ENCODE measurements around the gene MRPS9. TPM values are rescaled to one million over a fixed set of nuclear protein-coding genes. Genes with fewer than 3 reads are reported as not detected.

MRPS9 gene
- total and polyA plus RNA-seq, 9 of the 15 experiments (the other 6 are each of a cell fraction or from before 2014, with no cell fraction given): 46.2 to 143 (median 65.6) TPM

DNA sequence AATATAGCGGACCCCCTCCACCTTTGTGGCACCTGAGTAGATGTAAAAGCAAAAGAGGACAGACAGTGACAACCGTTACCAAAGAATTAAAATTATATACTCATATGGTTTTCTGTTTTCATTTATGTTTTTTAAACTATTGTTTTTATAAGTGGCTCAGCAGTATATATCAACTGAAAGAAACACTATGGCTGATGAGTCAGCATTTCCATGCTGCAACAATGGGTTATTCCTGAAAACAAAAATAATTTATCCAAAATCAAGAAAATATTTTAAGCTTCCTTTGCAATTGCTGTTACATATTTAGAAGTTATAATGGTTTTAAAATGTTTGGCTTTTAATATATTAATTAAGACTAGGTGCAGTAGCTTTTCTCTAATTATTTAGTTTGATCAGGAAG lies 17.7 kb downstream of the MRPS9 start (continued):
- TF ChIP-seq, protein P1, sequence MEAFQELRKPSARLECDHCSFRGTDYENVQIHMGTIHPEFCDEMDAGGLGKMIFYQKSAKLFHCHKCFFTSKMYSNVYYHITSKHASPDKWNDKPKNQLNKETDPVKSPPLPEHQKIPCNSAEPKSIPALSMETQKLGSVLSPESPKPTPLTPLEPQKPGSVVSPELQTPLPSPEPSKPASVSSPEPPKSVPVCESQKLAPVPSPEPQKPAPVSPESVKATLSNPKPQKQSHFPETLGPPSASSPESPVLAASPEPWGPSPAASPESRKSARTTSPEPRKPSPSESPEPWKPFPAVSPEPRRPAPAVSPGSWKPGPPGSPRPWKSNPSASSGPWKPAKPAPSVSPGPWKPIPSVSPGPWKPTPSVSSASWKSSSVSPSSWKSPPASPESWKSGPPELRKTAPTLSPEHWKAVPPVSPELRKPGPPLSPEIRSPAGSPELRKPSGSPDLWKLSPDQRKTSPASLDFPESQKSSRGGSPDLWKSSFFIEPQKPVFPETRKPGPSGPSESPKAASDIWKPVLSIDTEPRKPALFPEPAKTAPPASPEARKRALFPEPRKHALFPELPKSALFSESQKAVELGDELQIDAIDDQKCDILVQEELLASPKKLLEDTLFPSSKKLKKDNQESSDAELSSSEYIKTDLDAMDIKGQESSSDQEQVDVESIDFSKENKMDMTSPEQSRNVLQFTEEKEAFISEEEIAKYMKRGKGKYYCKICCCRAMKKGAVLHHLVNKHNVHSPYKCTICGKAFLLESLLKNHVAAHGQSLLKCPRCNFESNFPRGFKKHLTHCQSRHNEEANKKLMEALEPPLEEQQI (IDR thresholded peaks at IDR 0.05): peak; percentile 44; the same call in 1 of the 2 replicates
- TF ChIP-seq, protein P2, sequence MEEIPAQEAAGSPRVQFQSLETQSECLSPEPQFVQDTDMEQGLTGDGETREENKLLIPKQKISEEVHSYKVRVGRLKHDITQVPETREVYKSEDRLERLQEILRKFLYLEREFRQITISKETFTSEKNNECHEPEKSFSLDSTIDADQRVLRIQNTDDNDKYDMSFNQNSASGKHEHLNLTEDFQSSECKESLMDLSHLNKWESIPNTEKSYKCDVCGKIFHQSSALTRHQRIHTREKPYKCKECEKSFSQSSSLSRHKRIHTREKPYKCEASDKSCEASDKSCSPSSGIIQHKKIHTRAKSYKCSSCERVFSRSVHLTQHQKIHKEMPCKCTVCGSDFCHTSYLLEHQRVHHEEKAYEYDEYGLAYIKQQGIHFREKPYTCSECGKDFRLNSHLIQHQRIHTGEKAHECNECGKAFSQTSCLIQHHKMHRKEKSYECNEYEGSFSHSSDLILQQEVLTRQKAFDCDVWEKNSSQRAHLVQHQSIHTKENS (CRISPR knock-in tag; IDR thresholded peaks at IDR 0.05): no peak
- TF ChIP-seq, protein P3, sequence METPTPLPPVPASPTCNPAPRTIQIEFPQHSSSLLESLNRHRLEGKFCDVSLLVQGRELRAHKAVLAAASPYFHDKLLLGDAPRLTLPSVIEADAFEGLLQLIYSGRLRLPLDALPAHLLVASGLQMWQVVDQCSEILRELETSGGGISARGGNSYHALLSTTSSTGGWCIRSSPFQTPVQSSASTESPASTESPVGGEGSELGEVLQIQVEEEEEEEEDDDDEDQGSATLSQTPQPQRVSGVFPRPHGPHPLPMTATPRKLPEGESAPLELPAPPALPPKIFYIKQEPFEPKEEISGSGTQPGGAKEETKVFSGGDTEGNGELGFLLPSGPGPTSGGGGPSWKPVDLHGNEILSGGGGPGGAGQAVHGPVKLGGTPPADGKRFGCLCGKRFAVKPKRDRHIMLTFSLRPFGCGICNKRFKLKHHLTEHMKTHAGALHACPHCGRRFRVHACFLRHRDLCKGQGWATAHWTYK (CRISPR knock-in tag; IDR thresholded peaks at IDR 0.05): no peak
- no peak for TF ChIP-seq CC2D1A (IDR thresholded peaks at IDR 0.05)
- TF ChIP-seq, protein P4, sequence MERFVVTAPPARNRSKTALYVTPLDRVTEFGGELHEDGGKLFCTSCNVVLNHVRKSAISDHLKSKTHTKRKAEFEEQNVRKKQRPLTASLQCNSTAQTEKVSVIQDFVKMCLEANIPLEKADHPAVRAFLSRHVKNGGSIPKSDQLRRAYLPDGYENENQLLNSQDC (CRISPR knock-in tag; IDR thresholded peaks at IDR 0.05): no peak
- no peak for TF ChIP-seq ZNF436 (CRISPR knock-in tag; IDR thresholded peaks at IDR 0.05)
- no peak for TF ChIP-seq KHSRP (IDR thresholded peaks at IDR 0.05)
- TF ChIP-seq, protein P5, sequence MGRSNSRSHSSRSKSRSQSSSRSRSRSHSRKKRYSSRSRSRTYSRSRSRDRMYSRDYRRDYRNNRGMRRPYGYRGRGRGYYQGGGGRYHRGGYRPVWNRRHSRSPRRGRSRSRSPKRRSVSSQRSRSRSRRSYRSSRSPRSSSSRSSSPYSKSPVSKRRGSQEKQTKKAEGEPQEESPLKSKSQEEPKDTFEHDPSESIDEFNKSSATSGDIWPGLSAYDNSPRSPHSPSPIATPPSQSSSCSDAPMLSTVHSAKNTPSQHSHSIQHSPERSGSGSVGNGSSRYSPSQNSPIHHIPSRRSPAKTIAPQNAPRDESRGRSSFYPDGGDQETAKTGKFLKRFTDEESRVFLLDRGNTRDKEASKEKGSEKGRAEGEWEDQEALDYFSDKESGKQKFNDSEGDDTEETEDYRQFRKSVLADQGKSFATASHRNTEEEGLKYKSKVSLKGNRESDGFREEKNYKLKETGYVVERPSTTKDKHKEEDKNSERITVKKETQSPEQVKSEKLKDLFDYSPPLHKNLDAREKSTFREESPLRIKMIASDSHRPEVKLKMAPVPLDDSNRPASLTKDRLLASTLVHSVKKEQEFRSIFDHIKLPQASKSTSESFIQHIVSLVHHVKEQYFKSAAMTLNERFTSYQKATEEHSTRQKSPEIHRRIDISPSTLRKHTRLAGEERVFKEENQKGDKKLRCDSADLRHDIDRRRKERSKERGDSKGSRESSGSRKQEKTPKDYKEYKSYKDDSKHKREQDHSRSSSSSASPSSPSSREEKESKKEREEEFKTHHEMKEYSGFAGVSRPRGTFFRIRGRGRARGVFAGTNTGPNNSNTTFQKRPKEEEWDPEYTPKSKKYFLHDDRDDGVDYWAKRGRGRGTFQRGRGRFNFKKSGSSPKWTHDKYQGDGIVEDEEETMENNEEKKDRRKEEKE (IDR thresholded peaks at IDR 0.05; ENCODE audit: borderline replicate concordance in 1 of 2, control insufficient read depth in 1 of 2, low read depth in 2 of 2, low read length in 1 of 2): no peak
- TF ChIP-seq NUFIP1 (IDR thresholded peaks at IDR 0.05; ENCODE audit: partially characterized antibody): no peak
- no peak for TF ChIP-seq SMARCE1 (IDR thresholded peaks at IDR 0.05)
- TF ChIP-seq, protein P6, sequence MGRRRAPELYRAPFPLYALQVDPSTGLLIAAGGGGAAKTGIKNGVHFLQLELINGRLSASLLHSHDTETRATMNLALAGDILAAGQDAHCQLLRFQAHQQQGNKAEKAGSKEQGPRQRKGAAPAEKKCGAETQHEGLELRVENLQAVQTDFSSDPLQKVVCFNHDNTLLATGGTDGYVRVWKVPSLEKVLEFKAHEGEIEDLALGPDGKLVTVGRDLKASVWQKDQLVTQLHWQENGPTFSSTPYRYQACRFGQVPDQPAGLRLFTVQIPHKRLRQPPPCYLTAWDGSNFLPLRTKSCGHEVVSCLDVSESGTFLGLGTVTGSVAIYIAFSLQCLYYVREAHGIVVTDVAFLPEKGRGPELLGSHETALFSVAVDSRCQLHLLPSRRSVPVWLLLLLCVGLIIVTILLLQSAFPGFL (CRISPR knock-in tag; IDR thresholded peaks at IDR 0.05): no peak

All from K562 (cell line).